IPS-18a (cell line): ENCODE results near the gene SEL1L3.

Source experiments
- H3K27ac ChIP-seq: one replicate; pipeline ENCODE4 v1.5.1; 2013; ENCODE audit warnings: low read length
- H3K27me3 ChIP-seq: one replicate; pipeline ENCODE4 v1.6.1; 2013; ENCODE audit warnings: mild to moderate bottlenecking, low read length; ENCODE audit not compliant: control insufficient read depth, insufficient read depth
- H3K36me3 ChIP-seq: one replicate; pipeline ENCODE4 v1.6.1; 2013; ENCODE audit warnings: low read depth, low read length; ENCODE audit not compliant: control insufficient read depth
- H3K4me1 ChIP-seq: one replicate; pipeline ENCODE4 v1.6.1; 2013; ENCODE audit warnings: low read depth, low read length; ENCODE audit not compliant: control insufficient read depth
- H3K4me3 ChIP-seq: one replicate; pipeline ENCODE4 v1.5.1; 2013; ENCODE audit warnings: low read length
- H3K9ac ChIP-seq: one replicate; pipeline ENCODE4 v1.6.1; 2013; ENCODE audit warnings: mild to moderate bottlenecking, low read length, moderate library complexity
- H3K9me3 ChIP-seq: one replicate; pipeline ENCODE4 v1.6.1; 2013; ENCODE audit warnings: low read depth, low read length; ENCODE audit not compliant: control insufficient read depth

SEL1L3 gene

GRCh38 chr4:25890571-25891485 is 28.0 kb upstream of the SEL1L3 start:
- no peak overlapping the region for H3K4me3 ChIP-seq

GRCh38 chr4:25889589-25890503 is 27.1 kb upstream of the SEL1L3 start:
- Histone ChIP-seq H3K9ac (no peak overlapping the region), H3K27ac (no peak overlapping the region), H3K4me3 (no peak overlapping the region)

More at GRCh38 chr4:25890571-25891485, 28.0 kb upstream of the SEL1L3 start:
- Histone ChIP-seq H3K9ac (no peak overlapping the region), H3K36me3 (no peaks in the 10 kb centered on the region), H3K9me3 (no peaks in the 10 kb centered on the region), H3K27ac (no peak overlapping the region), H3K4me1 (peaks cover 25% of the 10 kb centered on the region), H3K27me3 (no peaks in the 10 kb centered on the region)

GRCh38 chr4:25888781-25889180 is 26.0 kb upstream of the SEL1L3 start:
- Histone ChIP-seq H3K9ac (no peak overlapping the region), H3K4me3 (no peak overlapping the region), H3K9me3 (no peaks in the 10 kb centered on the region), H3K4me1 (peaks cover 25% of the 10 kb centered on the region), H3K27me3 (no peaks in the 10 kb centered on the region), H3K27ac (no peak overlapping the region), H3K36me3 (no peaks in the 10 kb centered on the region)

More at GRCh38 chr4:25889589-25890503, 27.1 kb upstream of the SEL1L3 start:
- Histone ChIP-seq H3K27me3 (no peaks in the 10 kb centered on the region), H3K36me3 (no peaks in the 10 kb centered on the region), H3K4me1 (peaks cover 25% of the 10 kb centered on the region), H3K9me3 (no peaks in the 10 kb centered on the region)

GRCh38 chr4:25884031-25884782 is 21.4 kb upstream of the SEL1L3 start:
- Histone ChIP-seq H3K9ac (no peak overlapping the region), H3K4me1 (no peaks in the 10 kb centered on the region)

GRCh38 chr4:25883565-25883964 is 20.8 kb upstream of the SEL1L3 start:
- no peaks in the 10 kb centered on the region for H3K4me1 ChIP-seq
- no peaks in the 10 kb centered on the region for H3K9me3 ChIP-seq
- no peak overlapping the region for H3K4me3 ChIP-seq
- no peaks in the 10 kb centered on the region for H3K36me3 ChIP-seq
- H3K27ac ChIP-seq, result no peak overlapping the region
- no peaks in the 10 kb centered on the region for H3K27me3 ChIP-seq
- H3K9ac ChIP-seq, result no peak overlapping the region

More at GRCh38 chr4:25884031-25884782, 21.4 kb upstream of the SEL1L3 start:
- Histone ChIP-seq H3K9me3 (no peaks in the 10 kb centered on the region), H3K27me3 (no peaks in the 10 kb centered on the region), H3K36me3 (no peaks in the 10 kb centered on the region), H3K4me3 (no peak overlapping the region), H3K27ac (no peak overlapping the region)

- no peaks in the 10 kb centered on the region for H3K27me3 ChIP-seq
- H3K27ac ChIP-seq, result no peak overlapping the region
- H3K9me3 ChIP-seq, result no peaks in the 10 kb centered on the region
- no peaks in the 10 kb centered on the region for H3K36me3 ChIP-seq
- no peaks in the 10 kb centered on the region for H3K4me1 ChIP-seq
- H3K4me3 ChIP-seq, result no peak overlapping the region
- no peak overlapping the region for H3K9ac ChIP-seq
Observed at GRCh38 chr4:25882226-25882625, 19.4 kb upstream of the SEL1L3 start.

DNA sequence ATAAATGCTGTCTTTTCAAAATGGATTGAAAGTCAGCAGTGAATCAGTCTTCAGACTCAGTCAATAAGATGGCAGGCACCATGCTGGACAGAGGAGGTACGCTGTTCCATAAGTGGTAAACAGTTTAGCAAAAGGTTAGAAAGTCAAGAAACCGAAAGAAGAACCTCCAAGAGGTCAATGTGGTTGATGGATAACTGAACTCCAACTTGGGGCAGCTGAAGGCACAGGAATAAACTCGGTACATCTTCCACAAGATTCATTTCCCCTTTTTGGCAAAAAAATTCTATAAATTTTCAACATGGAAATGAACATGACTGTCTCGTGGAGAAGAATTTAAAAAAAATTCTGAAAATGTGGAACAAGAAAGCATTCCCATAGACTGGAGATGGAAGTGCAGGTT is 18.4 kb upstream of the SEL1L3 start:
- Histone ChIP-seq H3K4me3 (no peak overlapping the region), H3K27me3 (no peaks in the 10 kb centered on the region), H3K36me3 (no peaks in the 10 kb centered on the region), H3K9ac (no peak overlapping the region), H3K9me3 (no peaks in the 10 kb centered on the region), H3K4me1 (no peaks in the 10 kb centered on the region), H3K27ac (no peak overlapping the region)

DNA sequence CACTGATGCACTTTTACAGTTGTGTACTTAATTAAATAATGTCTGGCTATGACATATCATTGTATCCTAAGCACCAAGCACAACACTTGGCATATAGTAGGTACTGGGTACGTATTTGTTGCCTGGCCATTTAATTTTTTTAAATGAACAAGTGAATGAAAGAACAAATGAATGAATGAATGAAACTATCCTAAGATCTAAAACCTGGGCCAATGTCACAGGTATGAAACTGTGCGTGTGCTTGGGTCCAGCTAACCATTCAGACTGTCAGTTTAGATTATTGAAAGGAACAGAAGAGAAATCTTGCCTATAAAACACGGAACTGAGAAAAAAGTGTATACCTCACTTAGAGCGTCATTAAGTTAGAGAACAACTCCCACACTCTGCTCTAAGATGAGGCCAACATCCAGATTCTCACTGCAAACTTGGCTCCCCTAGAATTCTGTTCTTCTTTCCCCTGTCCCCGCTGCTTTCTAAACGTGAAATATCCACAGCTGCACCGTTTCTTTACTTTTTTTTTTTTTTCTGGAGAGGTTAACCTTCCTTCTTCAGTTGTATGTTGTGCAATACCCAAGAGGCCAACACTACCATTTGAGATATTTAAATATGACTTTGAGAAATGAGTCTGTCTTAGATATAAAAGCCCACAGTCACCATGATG is 17.3 kb upstream of the SEL1L3 start:
- Histone ChIP-seq H3K27me3 (no peaks in the 10 kb centered on the region), H3K9ac (no peak overlapping the region), H3K4me1 (no peaks in the 10 kb centered on the region), H3K4me3 (no peak overlapping the region), H3K27ac (no peak overlapping the region), H3K9me3 (no peaks in the 10 kb centered on the region), H3K36me3 (no peaks in the 10 kb centered on the region)

DNA sequence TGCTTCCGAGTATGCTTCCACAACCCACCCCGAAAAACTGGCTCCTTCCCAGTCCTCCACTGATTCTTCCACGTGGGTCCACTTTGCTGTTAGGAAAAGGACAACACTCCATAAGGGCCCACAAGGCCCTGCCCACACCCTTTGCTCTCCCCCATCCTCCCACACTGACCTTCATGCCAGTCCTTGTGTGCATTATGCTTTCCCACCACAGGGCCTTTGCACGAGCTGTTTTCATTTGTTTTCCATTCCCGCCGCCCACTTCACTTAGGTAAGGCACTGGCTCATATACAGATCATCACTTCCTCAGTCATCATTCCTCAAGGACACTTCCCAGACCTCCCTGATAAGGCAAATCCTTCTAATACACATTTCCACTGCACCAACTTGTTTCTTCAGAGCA is 16.8 kb upstream of the SEL1L3 start:
- Histone ChIP-seq H3K9me3 (no peaks in the 10 kb centered on the region), H3K9ac (no peak overlapping the region), H3K27ac (no peak overlapping the region), H3K36me3 (no peaks in the 10 kb centered on the region), H3K4me3 (no peak overlapping the region), H3K4me1 (no peaks in the 10 kb centered on the region), H3K27me3 (no peaks in the 10 kb centered on the region)

DNA sequence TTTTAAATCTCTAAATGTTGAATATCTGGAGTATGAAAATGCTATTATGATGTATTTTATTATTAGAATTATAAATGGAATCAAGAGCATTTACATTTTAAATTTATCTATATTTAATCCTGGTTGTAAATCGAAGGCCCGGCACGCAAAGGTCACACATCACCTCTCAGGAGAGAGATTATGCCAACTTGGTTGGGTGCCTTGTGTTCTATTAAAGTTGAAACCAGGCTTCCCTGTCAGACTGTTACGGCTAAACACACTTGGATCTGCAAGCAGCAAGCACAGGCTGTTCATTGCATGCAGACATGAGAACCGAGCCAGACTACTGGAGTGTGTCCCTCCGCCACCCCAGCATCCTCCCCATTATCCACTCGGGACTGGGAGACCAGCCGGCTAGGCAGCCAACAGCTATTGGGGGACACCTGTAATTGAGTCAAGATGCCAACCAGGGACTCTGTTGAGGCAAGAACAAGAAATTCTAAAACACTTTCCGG is 16.4 kb upstream of the SEL1L3 start:
- no peaks in the 10 kb centered on the region for H3K9me3 ChIP-seq
- no peak overlapping the region for H3K9ac ChIP-seq
- H3K4me3 ChIP-seq, result no peak overlapping the region
- H3K4me1 ChIP-seq, result no peaks in the 10 kb centered on the region
- H3K36me3 ChIP-seq, result no peaks in the 10 kb centered on the region
- H3K27me3 ChIP-seq, result no peaks in the 10 kb centered on the region
- no peak overlapping the region for H3K27ac ChIP-seq
